Measurements from ENCODE around the gene WDR5. TPM values are rescaled to one million over a fixed set of nuclear protein-coding genes. Genes with fewer than 3 reads are reported as not detected.
A peak's percentile ranks its signal among the peaks of the same experiment; 100 is the strongest.

WDR5 gene
- total RNA-seq, 4 donors from 2014 or later = 24.1 to 40.1 (median 27.1) TPM

DNA sequence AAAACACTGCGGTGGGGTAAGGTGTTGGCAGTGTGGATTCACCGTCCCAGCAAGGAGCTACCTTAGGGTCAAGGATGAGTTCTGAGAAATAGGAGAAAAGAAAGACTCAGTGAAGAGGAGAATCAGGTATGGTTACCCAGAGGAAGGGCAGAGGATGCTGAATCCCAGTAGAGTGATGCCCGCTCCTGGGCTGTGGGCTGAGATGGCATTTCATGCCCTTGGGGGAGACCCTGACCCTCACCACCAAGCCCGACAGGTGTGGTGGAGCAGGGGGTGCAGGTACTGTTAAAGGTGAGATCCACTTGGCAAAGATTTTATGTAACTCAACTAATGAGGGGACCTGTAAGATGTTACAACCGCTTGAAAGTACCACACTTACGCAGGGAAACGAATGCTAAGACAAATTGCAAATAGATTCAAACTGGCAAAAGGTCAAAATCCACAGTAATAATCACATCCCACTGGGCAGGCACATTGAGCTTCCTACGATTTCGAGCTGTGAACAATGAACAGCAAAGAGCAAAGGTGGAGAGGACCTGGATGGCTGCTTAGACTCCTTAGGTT lies 26.4 kb downstream of the WDR5 start:
- DNase-seq = no peak
- Histone ChIP-seq H3K9me3 (no peaks in the 10 kb centered on the region), H3K27me3 (no peaks in the 10 kb centered on the region), H3K36me3 (peaks cover under 1 to 16% of the 10 kb centered on the region in 2 donors), H3K27ac (no peak overlapping the region), H3K4me1 (peaks cover 6 to 10% of the 10 kb centered on the region in 2 donors), H3K4me3 (replicated peaks in 1 of 3) (no peak overlapping the region)
- TF ChIP-seq POLR2A (IDR thresholded peaks at IDR 0.05) = no peak
- TF ChIP-seq, protein P1, sequence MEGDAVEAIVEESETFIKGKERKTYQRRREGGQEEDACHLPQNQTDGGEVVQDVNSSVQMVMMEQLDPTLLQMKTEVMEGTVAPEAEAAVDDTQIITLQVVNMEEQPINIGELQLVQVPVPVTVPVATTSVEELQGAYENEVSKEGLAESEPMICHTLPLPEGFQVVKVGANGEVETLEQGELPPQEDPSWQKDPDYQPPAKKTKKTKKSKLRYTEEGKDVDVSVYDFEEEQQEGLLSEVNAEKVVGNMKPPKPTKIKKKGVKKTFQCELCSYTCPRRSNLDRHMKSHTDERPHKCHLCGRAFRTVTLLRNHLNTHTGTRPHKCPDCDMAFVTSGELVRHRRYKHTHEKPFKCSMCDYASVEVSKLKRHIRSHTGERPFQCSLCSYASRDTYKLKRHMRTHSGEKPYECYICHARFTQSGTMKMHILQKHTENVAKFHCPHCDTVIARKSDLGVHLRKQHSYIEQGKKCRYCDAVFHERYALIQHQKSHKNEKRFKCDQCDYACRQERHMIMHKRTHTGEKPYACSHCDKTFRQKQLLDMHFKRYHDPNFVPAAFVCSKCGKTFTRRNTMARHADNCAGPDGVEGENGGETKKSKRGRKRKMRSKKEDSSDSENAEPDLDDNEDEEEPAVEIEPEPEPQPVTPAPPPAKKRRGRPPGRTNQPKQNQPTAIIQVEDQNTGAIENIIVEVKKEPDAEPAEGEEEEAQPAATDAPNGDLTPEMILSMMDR (IDR thresholded peaks at IDR 0.05) = no peak
- intact Hi-C loops (cut with DNase I) = no loop called here
- 94 to 95% methylated on average over 9 of the region's 9 CpGs for WGBS, 2 donors

DNA sequence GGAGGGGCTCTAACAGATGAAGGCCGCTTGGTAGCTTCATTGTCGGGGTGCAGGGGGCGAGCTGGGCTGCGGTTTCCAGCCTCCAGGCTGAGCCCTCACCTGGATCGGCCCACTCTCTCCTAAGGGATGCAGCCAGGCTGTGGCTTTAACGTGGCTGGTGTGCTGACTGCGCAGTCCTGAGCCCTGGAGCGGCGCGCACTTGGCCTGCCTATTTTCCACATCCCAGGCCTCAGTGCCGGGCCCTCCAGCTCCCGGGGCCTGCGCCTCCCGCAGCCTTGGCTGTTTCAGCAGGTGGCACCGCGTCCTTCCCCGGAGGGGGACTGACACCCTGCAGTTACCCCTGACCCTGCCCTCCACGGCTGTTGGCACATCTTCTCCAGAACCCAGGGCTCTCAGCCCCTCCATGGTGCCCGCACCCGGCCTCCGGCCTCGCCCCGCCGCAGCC lies 27.1 kb downstream of the WDR5 start:
- Histone ChIP-seq H3K4me1 (peaks cover 6 to 10% of the 10 kb centered on the region in 2 donors), H3K4me3 (replicated peaks in 1 of 3) (no peak overlapping the region), H3K36me3 (peaks cover 0 to 10% of the 10 kb centered on the region in 2 donors), H3K27me3 (no peaks in the 10 kb centered on the region), H3K27ac (no peak overlapping the region), H3K9me3 (no peaks in the 10 kb centered on the region)
- WGBS, 2 donors = 48 to 59% methylated on average over 19 to 24 of the region's 24 CpGs
- intact Hi-C loops (cut with DNase I) = no loop called here
- TF ChIP-seq, protein P1 (IDR thresholded peaks at IDR 0.05) = no peak
- no peak for TF ChIP-seq POLR2A (IDR thresholded peaks at IDR 0.05)
- no peak for DNase-seq

DNA sequence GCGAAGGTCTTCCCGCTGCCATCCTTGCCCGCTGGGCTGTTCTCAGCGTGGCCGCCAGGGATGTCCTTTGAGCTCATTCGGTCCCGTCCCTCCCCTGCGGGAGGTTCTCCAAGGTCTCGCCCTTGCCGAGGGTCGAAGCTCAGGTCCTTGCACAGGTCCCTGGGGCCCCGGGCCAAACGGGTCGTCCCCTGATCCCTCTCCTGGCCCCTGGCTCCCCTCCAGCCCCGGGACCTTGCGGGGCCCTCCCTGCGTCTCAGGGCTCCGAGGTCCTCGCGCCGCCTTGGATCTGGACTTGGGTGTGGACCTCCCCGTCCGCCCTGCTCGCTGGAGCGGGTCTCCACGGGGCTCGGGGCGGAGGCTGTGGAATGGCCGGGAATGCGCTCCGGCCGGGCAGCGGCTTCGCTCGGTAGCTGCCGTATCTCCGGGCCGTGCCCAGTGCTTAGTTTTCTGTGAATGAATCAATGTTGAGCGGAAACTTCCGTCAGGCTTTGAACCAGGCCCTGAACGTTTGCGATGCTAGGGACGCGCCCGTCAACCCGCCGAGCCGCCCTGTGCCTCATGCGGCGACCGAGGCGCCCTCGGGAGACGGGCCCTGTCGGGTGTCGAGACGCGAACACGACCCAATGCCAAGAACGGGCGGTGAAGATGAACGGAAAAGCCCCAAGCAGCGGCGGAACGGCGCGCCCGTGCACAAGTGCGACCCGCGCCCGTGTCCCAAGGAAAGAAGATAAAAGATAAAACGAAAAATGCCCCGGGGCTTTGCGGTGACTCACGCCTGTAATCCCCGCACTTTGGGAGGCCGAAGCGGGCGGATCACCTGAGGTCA lies 27.7 kb downstream of the WDR5 start:
- peak; percentile 67 to 71 for DNase-seq
- TF ChIP-seq, protein P1 (IDR thresholded peaks at IDR 0.05) = peak in 4 of 6 experiments; percentile 51 to 53 (median 52)
- peak in 1 of 2 donors; percentile 21 for TF ChIP-seq POLR2A (IDR thresholded peaks at IDR 0.05)
- Histone ChIP-seq H3K9me3 (no peaks in the 10 kb centered on the region), H3K27me3 (no peaks in the 10 kb centered on the region), H3K4me1 (peaks cover 6 to 10% of the 10 kb centered on the region in 2 donors), H3K27ac (no peak overlapping the region), H3K4me3 (replicated peaks in 1 of 3) (peak overlapping the region in 1 of 3 donors; percentile 19), H3K36me3 (peaks cover 0 to 4% of the 10 kb centered on the region in 2 donors)
- 5 to 6% methylated on average over 35 to 48 of the region's 80 CpGs for WGBS, 2 donors
- intact Hi-C loops (cut with DNase I) = no loop called here

DNA sequence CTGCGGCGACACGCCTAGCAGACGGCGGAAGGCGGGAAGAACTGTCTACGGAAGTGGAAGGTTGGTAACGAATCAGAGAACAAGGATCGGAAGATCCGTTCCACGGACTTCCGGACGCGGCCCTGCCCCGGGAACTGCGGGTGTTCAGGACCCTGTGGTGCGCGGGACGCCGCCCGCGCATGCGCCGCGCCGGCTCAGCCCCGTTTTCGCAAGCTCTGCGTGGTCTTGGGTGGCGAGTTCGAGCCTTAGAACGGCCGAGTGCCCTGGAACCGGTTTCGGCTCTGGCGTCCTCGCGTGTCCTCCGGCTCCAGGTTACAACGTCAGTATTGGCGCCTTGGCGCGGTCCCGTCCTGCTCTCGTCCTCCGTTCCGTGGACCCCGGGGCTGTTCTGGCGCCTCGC lies 29.0 kb downstream of the WDR5 start:
- DNase-seq = no peak
- H3K27me3 ChIP-seq = no peaks in the 10 kb centered on the region
- H3K27ac ChIP-seq = no peak overlapping the region
- TF ChIP-seq, protein P1 (IDR thresholded peaks at IDR 0.05) = no peak
- no peak for TF ChIP-seq POLR2A (IDR thresholded peaks at IDR 0.05)
- H3K9me3 ChIP-seq = no peaks in the 10 kb centered on the region
- no peaks in the 10 kb centered on the region for H3K36me3 ChIP-seq
- H3K4me1 ChIP-seq = peaks cover 6 to 10% of the 10 kb centered on the region in 2 donors
- WGBS, 2 donors = 1% methylated on average over 11 to 25 of the region's 50 CpGs
- no peak overlapping the region for H3K4me3 ChIP-seq (replicated peaks in 1 of 3)
- intact Hi-C loops (cut with DNase I) = no loop called here
